HCEC 1CT (cell line): ENCODE data around the gene CACNA1E.
"Not testable (repeated sequence)": the region's sequence is repeated elsewhere in the genome, so short reads cannot be mapped to it uniquely, and the experiment has no call there.

Experiments used
- DNase-seq: peaks from one replicate; pipeline ENCODE4 v3.0.0-alpha.2; 2017

CACNA1E gene

DNA sequence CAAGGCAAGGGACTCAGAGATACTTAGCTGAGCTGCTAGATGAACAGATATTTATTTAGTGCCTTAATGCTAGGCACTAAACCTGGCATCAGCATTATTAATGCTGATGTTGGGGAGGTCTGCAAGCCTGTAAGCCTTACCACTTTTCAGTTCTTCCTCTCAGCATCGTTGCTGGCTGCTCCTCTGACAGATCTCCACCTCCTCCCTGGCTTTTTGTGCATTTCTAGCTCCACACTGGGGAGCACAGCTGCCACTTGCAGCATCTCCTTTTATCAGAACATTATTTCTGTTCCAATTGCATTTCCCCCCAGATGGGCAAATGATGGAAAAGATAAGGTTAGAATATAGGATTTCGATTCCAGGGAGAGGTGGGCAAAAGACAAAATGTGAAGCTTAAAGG is 34.8 kb downstream of the CACNA1E start:
- no peak for DNase-seq

GRCh38 chr1:181522864-181523263 is 39.5 kb downstream of the CACNA1E start:
- no peak for DNase-seq

- no peak for DNase-seq
Measured at GRCh38 chr1:181525104-181525721, 41.9 kb downstream of the CACNA1E start.

- DNase-seq = not testable (repeated sequence)
Measured at GRCh38 chr1:181528241-181528640, 44.9 kb downstream of the CACNA1E start.

GRCh38 chr1:181531441-181531840 is 48.1 kb downstream of the CACNA1E start:
- DNase-seq = no peak

DNA sequence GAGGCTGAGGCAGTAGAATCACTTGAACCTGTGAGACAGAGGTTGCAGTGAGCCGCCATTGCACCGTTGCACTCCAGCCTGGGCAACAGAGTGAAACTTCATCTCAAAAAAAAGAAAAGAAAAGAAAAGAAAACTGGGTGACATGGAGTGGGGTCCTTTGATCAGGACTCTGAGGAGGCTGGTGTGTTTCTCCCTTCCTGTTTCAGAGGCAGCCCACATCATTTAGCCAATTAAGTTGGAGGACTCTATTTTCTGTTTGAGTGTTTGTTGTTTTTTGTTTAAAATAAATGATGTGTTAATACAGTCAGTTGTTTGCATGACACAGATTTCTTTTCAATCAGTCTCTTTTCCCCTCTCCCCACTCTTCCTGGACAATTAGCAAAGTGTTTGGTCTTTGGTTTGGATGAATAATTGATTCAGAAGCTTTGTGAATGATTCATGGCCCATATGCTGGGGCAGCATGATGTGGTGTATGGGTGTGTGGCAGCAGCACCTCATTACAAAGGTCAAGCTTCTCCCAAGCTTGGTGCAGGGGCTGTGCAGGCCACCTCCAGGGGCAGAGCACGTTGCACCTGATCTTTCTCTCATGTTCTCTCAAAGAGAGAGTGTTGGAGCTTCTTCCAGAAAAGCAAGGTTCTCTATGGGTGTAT is 48.8 kb downstream of the CACNA1E start:
- DNase-seq = no peak

- DNase-seq = no peak
Measured at GRCh38 chr1:181538836-181539235, 55.5 kb downstream of the CACNA1E start.

- DNase-seq = no peak
Measured at GRCh38 chr1:181541458-181541857, 58.1 kb downstream of the CACNA1E start.

GRCh38 chr1:181541947-181542346 is 58.6 kb downstream of the CACNA1E start:
- DNase-seq = no peak

DNA sequence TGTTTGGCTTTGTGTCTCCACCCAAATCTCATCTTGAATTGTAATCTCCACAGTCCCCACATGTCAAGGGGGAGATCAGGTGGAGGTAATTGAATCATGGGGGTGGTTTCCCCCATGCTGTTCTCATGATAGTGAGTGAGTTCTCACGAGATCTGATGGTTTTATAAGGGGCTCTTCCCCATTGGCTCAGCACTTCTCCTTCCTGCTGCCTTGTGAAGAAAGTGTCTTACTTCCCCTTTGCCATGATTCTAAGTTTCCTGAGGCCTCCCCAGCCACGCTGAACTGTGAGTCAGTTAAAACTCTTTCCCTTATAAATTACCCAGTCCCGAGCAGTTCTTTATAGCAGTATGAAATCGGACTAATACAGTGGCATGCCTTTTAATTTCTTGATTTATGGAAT is 59.1 kb downstream of the CACNA1E start:
- not testable (repeated sequence) for DNase-seq

GRCh38 chr1:181545395-181545794 is 62.1 kb downstream of the CACNA1E start:
- DNase-seq = no peak

DNA sequence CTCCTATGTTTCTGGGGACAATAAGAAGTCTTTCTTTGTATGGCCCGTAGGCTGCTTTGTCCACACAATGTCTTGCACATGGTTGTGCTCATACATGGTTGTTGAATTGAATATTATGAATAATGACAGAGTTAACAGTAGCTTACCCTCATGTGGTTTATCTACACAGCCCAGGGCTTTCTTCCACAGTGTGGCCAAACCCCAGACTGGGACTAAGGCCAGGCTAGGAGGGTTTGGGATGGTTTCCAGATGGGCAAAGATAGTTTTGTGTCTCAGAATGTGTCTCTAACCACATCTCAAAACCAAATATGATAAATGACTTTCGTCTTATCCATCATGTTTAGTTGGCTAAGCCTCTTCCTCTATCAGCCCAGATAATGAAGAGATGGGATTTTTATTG is 65.2 kb downstream of the CACNA1E start:
- DNase-seq = no peak

DNA sequence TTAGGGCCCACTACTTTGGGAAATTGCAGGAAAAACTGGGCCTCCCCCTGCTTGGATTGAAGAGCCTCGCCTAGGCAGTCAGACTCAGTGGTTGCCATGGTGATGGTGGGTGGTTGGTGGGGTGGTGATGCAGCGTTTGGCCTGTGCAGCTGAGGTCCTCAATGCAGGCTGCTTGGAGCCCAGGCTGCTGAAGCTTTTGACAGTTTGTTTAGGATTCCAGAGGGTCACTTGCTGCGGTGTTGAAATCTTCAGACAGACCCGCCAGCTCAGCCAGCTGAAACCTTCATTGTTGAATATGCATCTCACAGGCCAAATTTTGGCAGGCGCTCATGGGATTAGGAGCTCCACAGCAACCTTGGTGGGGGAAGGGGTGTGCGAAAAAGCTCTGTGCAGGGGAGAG is 67.9 kb downstream of the CACNA1E start:
- DNase-seq = no peak

DNA sequence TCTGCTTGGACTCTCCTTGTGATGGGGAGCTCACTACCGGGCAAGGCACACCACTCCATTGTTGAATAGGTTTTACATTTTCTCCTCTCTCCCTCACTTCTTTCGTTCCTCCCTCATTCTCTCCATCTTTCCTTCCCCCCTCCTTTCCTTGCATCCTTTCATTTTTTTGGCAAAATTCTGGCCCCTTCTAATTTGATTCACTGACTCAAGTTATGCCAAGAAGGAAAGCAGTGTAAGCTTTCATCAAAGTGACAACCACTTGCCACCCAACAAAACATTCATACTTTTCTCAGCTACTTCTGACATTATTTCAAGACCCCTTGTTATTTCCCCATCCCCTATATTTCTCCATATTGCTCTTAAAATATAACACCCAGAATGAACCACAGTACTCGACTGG is 68.4 kb downstream of the CACNA1E start:
- no peak for DNase-seq

GRCh38 chr1:181554465-181554864 is 71.1 kb downstream of the CACNA1E start:
- no peak for DNase-seq

GRCh38 chr1:181556631-181557030 is 73.3 kb downstream of the CACNA1E start:
- no peak for DNase-seq

DNA sequence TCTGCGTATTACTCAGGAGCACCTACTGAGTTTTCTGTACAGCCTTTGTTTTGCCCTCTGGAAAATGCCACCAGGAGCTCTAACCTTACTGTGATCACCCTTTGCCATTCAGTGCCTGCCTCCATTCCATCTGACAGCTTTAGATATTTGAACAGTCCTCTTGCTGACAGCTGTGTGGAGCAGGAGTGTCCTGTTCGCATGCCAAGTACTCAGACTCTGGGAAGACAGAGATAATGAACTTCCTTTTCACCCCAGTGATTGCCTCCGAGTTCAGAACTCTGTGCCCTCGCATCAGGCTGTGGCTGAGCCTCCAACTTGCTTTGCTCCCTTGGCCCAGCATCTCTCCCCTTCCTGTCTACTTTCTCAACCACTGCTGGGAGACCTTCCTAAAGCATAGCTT is 74.0 kb downstream of the CACNA1E start:
- DNase-seq = no peak

- no peak for DNase-seq
Measured at GRCh38 chr1:181558416-181558815, 75.1 kb downstream of the CACNA1E start.

- no peak for DNase-seq
Measured at GRCh38 chr1:181559142-181559541, 75.8 kb downstream of the CACNA1E start.

GRCh38 chr1:181562395-181562794 is 79.1 kb downstream of the CACNA1E start:
- DNase-seq = no peak

- no peak for DNase-seq
Measured at GRCh38 chr1:181568736-181569135, 85.4 kb downstream of the CACNA1E start.

DNA sequence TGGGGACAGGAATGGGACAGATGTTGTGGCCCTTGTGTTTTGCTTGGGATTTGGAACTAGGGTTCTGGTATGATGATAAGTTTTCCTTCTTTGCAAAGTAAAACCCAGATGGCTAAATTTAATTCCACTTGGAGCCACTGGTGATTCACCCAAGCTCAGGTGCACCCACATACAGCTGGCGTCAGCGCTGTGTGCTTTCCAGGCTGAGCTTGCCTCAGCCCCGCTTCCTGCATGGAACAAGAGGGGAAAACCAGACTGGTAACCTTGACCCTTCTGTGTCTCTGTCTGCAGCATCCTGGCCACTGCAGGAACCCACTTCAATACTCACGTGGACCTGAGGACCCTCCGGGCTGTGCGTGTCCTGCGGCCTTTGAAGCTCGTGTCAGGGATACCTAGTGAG is 94.2 kb downstream of the CACNA1E start:
- DNase-seq = no peak

- no peak for DNase-seq
Measured at GRCh38 chr1:181583598-181583997, 100.3 kb downstream of the CACNA1E start.

DNA sequence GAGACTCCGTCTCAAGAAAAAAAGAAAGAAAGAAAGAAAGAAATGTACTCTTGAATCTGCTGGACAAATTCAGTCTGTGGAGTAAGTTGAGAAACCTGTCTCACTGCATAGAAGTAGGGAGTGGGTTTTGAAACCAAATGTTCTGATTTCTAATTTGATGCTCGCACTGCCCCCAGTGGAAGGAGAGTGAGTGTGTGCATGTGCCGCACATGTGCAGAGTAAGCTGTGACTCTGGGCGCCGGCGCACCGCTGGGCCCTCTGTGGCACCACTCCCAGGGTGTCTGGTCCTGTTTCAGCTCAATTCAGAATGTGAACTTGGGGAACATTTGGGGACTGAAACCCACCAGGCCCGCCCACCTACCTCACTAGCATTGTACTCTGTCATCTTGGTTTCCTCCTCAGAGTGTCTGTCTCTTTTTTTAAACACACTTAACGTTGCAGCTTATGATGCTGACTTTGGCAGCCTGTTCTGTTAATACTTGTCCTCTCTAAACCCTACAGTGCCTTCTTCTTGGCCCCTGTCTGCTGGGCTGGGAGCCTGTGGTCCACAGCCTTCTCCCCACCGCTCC is 104.6 kb downstream of the CACNA1E start:
- no peak for DNase-seq

- no peak for DNase-seq
Measured at GRCh38 chr1:181588631-181589030, 105.3 kb downstream of the CACNA1E start.
